Caki2 (cell line): Measurements from ENCODE around the gene LTBP1. TPM values are rescaled to one million over a fixed set of nuclear protein-coding genes. Genes with fewer than 3 reads are reported as not detected.
"Not testable (repeated sequence)": the region's sequence is repeated elsewhere in the genome, so short reads cannot be mapped to it uniquely, and the experiment has no call there.

Source experiments
- DNase-seq: peaks from one replicate; pipeline ENCODE4 v3.0.0-alpha.2; 2015; ENCODE audit warnings: low read depth
- in situ Hi-C: cut with HindIII; loops from 2 replicates; pipeline ENCODE4 v1.10.0; 2016; ENCODE audit warnings: low sequenced_read_pairs, low pct_unique_long_range_greater_than_20kb, mixed read lengths
- total RNA-seq: library from RNA; depleted of rRNA; stranded (reverse); fragments of >200 nt; shearing (Covaris generic); gene quantifications from 2 replicates; pipeline ENCODE4 v1.2.3, GENCODE V29; 2014; ENCODE audit warnings: low replicate concordance

Gene LTBP1
- total RNA-seq, 1 experiment from 2014 or later: 3.6 TPM

- in situ Hi-C loops: no loop called here
Observed at GRCh38 chr2:32949260-32949659, 2.5 kb downstream of the LTBP1 start.

GRCh38 chr2:32951672-32952071 lies 4.9 kb downstream of the LTBP1 start:
- in situ Hi-C loops: no loop called here
- no peak for DNase-seq

More at GRCh38 chr2:32949260-32949659, 2.5 kb downstream of the LTBP1 start:
- no peak for DNase-seq

GRCh38 chr2:32952761-32953476 lies 6.2 kb downstream of the LTBP1 start:
- DNase-seq: no peak
- in situ Hi-C loops: no loop called here

- in situ Hi-C loops: no loop called here
- DNase-seq: no peak
Observed at GRCh38 chr2:32954206-32954605, 7.5 kb downstream of the LTBP1 start.

- DNase-seq: no peak
- in situ Hi-C loops: no loop called here
Observed at GRCh38 chr2:32958821-32959220, 12.1 kb downstream of the LTBP1 start.

GRCh38 chr2:32960238-32960637 lies 13.5 kb downstream of the LTBP1 start:
- DNase-seq: no peak
- in situ Hi-C loops: no loop called here

GRCh38 chr2:32960647-32961403 lies 14.1 kb downstream of the LTBP1 start:
- in situ Hi-C loops: no loop called here
- DNase-seq: no peak

GRCh38 chr2:32962690-32963089 lies 15.9 kb downstream of the LTBP1 start:
- in situ Hi-C loops: no loop called here
- DNase-seq: no peak

GRCh38 chr2:32963941-32964340 lies 17.2 kb downstream of the LTBP1 start:
- DNase-seq: no peak
- in situ Hi-C loops: no loop called here

GRCh38 chr2:32965523-32966171 lies 18.9 kb downstream of the LTBP1 start:
- in situ Hi-C loops: no loop called here
- DNase-seq: no peak

- no peak for DNase-seq
- in situ Hi-C loops: no loop called here
Observed at GRCh38 chr2:32969444-32970162, 22.9 kb downstream of the LTBP1 start.

GRCh38 chr2:32973772-32974171 lies 27.0 kb downstream of the LTBP1 start:
- DNase-seq: not testable (repeated sequence)

GRCh38 chr2:32976409-32977063 lies 29.8 kb downstream of the LTBP1 start:
- in situ Hi-C loops: no loop called here

More at GRCh38 chr2:32973772-32974171, 27.0 kb downstream of the LTBP1 start:
- in situ Hi-C loops: not testable (repeated sequence)

GRCh38 chr2:32977228-32977758 lies 30.5 kb downstream of the LTBP1 start:
- in situ Hi-C loops: no loop called here
- DNase-seq: peak; percentile 22

More at GRCh38 chr2:32976409-32977063, 29.8 kb downstream of the LTBP1 start:
- no peak for DNase-seq

GRCh38 chr2:32981612-32982011 lies 34.9 kb downstream of the LTBP1 start:
- DNase-seq: no peak
- in situ Hi-C loops: no loop called here

- DNase-seq, in situ Hi-C loops: not testable (repeated sequence)
Observed at GRCh38 chr2:32983193-32983924, 36.6 kb downstream of the LTBP1 start.

GRCh38 chr2:32986480-32986879 lies 39.7 kb downstream of the LTBP1 start:
- in situ Hi-C loops: no loop called here
- DNase-seq: no peak
